IMR-90 (cell line): Measurements from ENCODE around the gene ZDHHC8.

ENCODE experiments used
- BHLHE40 ChIP-seq: fragments of 150-350 bp; IDR thresholded peaks from 2 replicates; pipeline ENCODE4 v1.6.1; 2016; ENCODE audit warnings: mild to moderate bottlenecking, low read depth, low read length
- CEBPB ChIP-seq: IDR thresholded peaks from 2 replicates; pipeline ENCODE4 v1.6.1; 2012; ENCODE audit warnings: low read depth, low read length, improper control_type of control experiment
- CTCF ChIP-seq: conservative IDR thresholded peaks from 2 replicates; pipeline ENCODE4 v1.5.1; 2012; ENCODE audit warnings: mild to moderate bottlenecking, low read depth, low read length, improper control_type of control experiment
- FOS ChIP-seq: fragments of 150-350 bp; IDR thresholded peaks from 2 replicates; pipeline ENCODE4 v1.6.1; 2016; ENCODE audit warnings: low read depth, low read length
- MAZ ChIP-seq: IDR thresholded peaks from 2 replicates; pipeline ENCODE4 v1.6.1; 2012; ENCODE audit warnings: low read depth, mild to moderate bottlenecking, low read length, improper control_type of control experiment, moderate library complexity, borderline replicate concordance
- NFE2L2 ChIP-seq: fragments of 150-350 bp; IDR thresholded peaks from 2 replicates; pipeline ENCODE4 v1.6.1; 2016; ENCODE audit warnings: low read depth, mild to moderate bottlenecking, low read length
- POLR2A ChIP-seq: IDR thresholded peaks from 2 replicates; pipeline ENCODE4 v1.6.1; 2012; ENCODE audit warnings: mild to moderate bottlenecking, low read depth, low read length
- RAD21 ChIP-seq: IDR thresholded peaks from 2 replicates; pipeline ENCODE4 v1.6.1; 2012; ENCODE audit warnings: low read length, improper control_type of control experiment
- RFX5 ChIP-seq: IDR thresholded peaks from 2 replicates; pipeline ENCODE4 v1.8.0; 2012; ENCODE audit warnings: low read depth, mild to moderate bottlenecking, low read length, moderate library complexity
- SMC3 ChIP-seq: fragments of 150-350 bp; IDR thresholded peaks from 2 replicates; pipeline ENCODE4 v1.6.1; 2016; ENCODE audit warnings: low read depth, mild to moderate bottlenecking, antibody characterized with exemption, low read length, moderate library complexity
- USF2 ChIP-seq: fragments of 150-350 bp; IDR thresholded peaks from 2 replicates; pipeline ENCODE4 v1.6.1; 2017; ENCODE audit warnings: mild to moderate bottlenecking, antibody characterized with exemption, low read length, low read depth

GRCh38 chr22:20171288-20172140, 39.9 kb downstream of the ZDHHC8 start:
- TF ChIP-seq CTCF (no peak), POLR2A (no peak), RAD21 (no peak), RFX5 (no peak), BHLHE40 (no peak), NFE2L2 (no peak), SMC3 (no peak), CEBPB (no peak), USF2 (no peak), MAZ (no peak), FOS (no peak)
